SKM-1 (cell line): ENCODE data around the gene GAS6.

Source experiments
- DNase-seq: peaks from one replicate; lab custom pipeline; 2025; ENCODE audit not compliant: unreplicated experiment; lab: John Stamatoyannopoulos, UW

Gene GAS6

GRCh38 chr13:113775451-113776145 lies 88.3 kb downstream of the GAS6 start:
- DNase-seq = no peak

GRCh38 chr13:113774177-113775107 lies 89.4 kb downstream of the GAS6 start:
- no peak for DNase-seq

GRCh38 chr13:113771709-113772331 lies 92.1 kb downstream of the GAS6 start:
- DNase-seq = no peak

- no peak for DNase-seq
These were observed 92.9 kb downstream of the GAS6 start for GRCh38 chr13:113770937-113771336.
